ENCODE data around the gene SRSF9. TPM values are rescaled to one million over a fixed set of nuclear protein-coding genes. Genes with fewer than 3 reads are reported as not detected.

Gene SRSF9
- total RNA-seq, 1 experiment from 2014 or later: 158 TPM

GRCh38 chr12:120421701-120422100 lies 47.8 kb downstream of the SRSF9 start:
- Histone ChIP-seq H3K4me1 (ENCODE audit: low read length) (no peaks in the 10 kb centered on the region), H2AFZ (ENCODE audit: low read length) (no peak overlapping the region), H4K20me1 (ENCODE audit: insufficient read depth, low read depth, low read length) (no peaks in the 10 kb centered on the region), H3K9ac (ENCODE audit: low read length) (no peak overlapping the region), H3K9me2 (replicated peaks; ENCODE audit: insufficient read depth, low read length) (no peaks in the 10 kb centered on the region), H3K27ac (ENCODE audit: low read length) (no peak overlapping the region), H3K27me3 (ENCODE audit: low read length) (no peaks in the 10 kb centered on the region), H3K36me3 (ENCODE audit: insufficient read depth, low read length) (no peaks in the 10 kb centered on the region), H3K4me3 (ENCODE audit: low read length) (no peak overlapping the region), H3K4me2 (ENCODE audit: low read depth, low read length, poor library complexity, severe bottlenecking) (no peak overlapping the region), H3K9me3 (ENCODE audit: low read length) (no peaks in the 10 kb centered on the region), H3K79me2 (ENCODE audit: low read length) (no peaks in the 10 kb centered on the region)
- no peak for DNase-seq

GRCh38 chr12:120417917-120418580 lies 51.5 kb downstream of the SRSF9 start:
- no peaks in the 10 kb centered on the region for H3K9me3 ChIP-seq (ENCODE audit: low read length)
- no peaks in the 10 kb centered on the region for H3K9me2 ChIP-seq (replicated peaks; ENCODE audit: insufficient read depth, low read length)
- no peak overlapping the region for H3K4me3 ChIP-seq (ENCODE audit: low read length)
- H3K79me2 ChIP-seq (ENCODE audit: low read length): no peaks in the 10 kb centered on the region
- H3K4me2 ChIP-seq (ENCODE audit: low read depth, low read length, poor library complexity, severe bottlenecking): no peak overlapping the region
- no peak for DNase-seq
- H2AFZ ChIP-seq (ENCODE audit: low read length): no peak overlapping the region
- no peaks in the 10 kb centered on the region for H3K36me3 ChIP-seq (ENCODE audit: insufficient read depth, low read length)
- H3K4me1 ChIP-seq (ENCODE audit: low read length): no peaks in the 10 kb centered on the region
- H3K9ac ChIP-seq (ENCODE audit: low read length): no peak overlapping the region
- no peak overlapping the region for H3K27ac ChIP-seq (ENCODE audit: low read length)
- no peaks in the 10 kb centered on the region for H3K27me3 ChIP-seq (ENCODE audit: low read length)
- H4K20me1 ChIP-seq (ENCODE audit: insufficient read depth, low read depth, low read length): no peaks in the 10 kb centered on the region

DNA sequence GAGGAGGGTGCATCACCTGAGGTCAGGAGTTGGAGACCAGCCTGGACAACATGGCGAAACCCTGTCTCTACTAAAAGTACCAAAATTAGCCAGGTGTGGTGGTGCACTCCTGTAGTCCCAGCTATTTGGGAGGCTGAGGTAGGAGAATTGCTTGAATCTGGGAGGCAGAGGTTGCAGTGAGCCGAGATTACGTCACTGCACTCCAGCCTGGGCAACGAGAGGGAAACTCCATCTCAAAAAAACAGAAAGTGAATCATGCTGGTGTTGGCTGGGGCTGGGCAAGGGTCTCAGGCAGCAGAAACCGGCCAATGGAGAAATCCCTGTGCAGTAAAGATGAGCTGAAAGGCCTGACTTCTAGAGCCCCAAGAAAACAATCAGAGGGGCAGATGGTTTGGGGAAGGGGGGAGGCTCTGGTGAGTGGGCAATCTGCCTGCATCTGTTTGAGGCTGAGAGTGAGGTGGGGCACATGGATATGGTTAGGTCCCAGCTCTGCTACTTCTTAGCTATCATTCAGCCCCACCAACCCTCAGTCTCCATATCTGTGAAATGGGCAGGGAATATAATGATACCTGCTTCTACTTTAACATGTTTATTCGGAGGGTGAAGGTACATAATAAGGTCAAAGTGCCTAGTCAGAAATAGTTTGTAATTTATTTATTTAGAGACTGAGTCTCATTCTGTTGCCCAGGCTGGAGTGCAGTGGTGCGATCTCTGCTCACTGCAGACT lies 52.9 kb downstream of the SRSF9 start:
- no peak overlapping the region for H3K9ac ChIP-seq (ENCODE audit: low read length)
- H3K9me2 ChIP-seq (replicated peaks; ENCODE audit: insufficient read depth, low read length): no peaks in the 10 kb centered on the region
- no peaks in the 10 kb centered on the region for H4K20me1 ChIP-seq (ENCODE audit: insufficient read depth, low read depth, low read length)
- no peak overlapping the region for H3K4me3 ChIP-seq (ENCODE audit: low read length)
- H3K27ac ChIP-seq (ENCODE audit: low read length): no peak overlapping the region
- H3K4me1 ChIP-seq (ENCODE audit: low read length): peaks cover 5% of the 10 kb centered on the region
- H3K36me3 ChIP-seq (ENCODE audit: insufficient read depth, low read length): no peaks in the 10 kb centered on the region
- H3K79me2 ChIP-seq (ENCODE audit: low read length): no peaks in the 10 kb centered on the region
- H3K4me2 ChIP-seq (ENCODE audit: low read depth, low read length, poor library complexity, severe bottlenecking): no peak overlapping the region
- no peak overlapping the region for H2AFZ ChIP-seq (ENCODE audit: low read length)
- no peak for DNase-seq
- H3K9me3 ChIP-seq (ENCODE audit: low read length): no peaks in the 10 kb centered on the region
- no peaks in the 10 kb centered on the region for H3K27me3 ChIP-seq (ENCODE audit: low read length)

DNA sequence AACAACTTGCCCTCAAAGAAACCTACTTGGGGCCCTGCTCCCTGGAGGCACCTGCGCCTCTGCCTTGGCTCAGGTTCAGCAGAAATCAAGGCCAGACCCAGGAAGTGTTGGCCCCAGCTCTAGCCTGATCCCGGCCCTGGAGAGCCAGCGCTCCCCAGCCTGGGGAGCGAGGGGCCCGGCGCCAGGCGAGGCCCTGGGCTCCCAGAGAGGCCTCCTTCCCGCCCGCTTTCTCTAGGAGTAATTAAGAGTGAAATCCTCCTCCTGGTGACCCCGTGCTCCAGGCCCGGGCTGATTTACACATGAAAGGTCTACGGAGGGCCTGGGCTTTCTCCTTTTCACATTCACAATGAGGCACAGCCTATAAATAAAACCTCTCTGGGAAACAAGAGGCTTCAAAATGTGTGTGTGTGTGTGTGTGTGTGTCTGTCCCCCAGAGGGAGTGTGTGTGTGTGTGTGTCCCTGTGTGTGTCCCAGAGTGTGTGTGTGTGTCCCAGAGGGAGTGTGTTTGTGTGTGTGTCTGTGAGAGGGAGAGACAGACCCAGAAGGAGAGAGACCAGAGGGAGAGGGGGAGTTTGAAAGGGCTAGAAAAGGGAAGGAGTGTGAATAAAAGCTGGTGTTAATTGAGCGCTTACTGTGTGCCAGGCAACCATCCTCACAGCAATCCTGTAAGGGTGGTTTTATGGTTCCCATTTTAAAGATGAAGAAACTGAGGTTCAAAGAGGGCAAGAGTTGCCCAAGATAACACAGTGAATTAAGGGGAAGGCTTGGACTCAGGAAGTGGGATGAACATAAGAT lies 55.5 kb downstream of the SRSF9 start:
- H2AFZ ChIP-seq (ENCODE audit: low read length): no peak overlapping the region
- no peaks in the 10 kb centered on the region for H3K79me2 ChIP-seq (ENCODE audit: low read length)
- H3K9me3 ChIP-seq (ENCODE audit: low read length): no peaks in the 10 kb centered on the region
- no peak overlapping the region for H3K4me3 ChIP-seq (ENCODE audit: low read length)
- H3K4me2 ChIP-seq (ENCODE audit: low read depth, low read length, poor library complexity, severe bottlenecking): no peak overlapping the region
- H3K27me3 ChIP-seq (ENCODE audit: low read length): no peaks in the 10 kb centered on the region
- no peaks in the 10 kb centered on the region for H3K36me3 ChIP-seq (ENCODE audit: insufficient read depth, low read length)
- H3K9me2 ChIP-seq (replicated peaks; ENCODE audit: insufficient read depth, low read length): no peaks in the 10 kb centered on the region
- H3K9ac ChIP-seq (ENCODE audit: low read length): no peak overlapping the region
- H4K20me1 ChIP-seq (ENCODE audit: insufficient read depth, low read depth, low read length): no peaks in the 10 kb centered on the region
- H3K27ac ChIP-seq (ENCODE audit: low read length): no peak overlapping the region
- peaks cover 5% of the 10 kb centered on the region for H3K4me1 ChIP-seq (ENCODE audit: low read length)
- DNase-seq: no peak

GRCh38 chr12:120412421-120412820 lies 57.1 kb downstream of the SRSF9 start:
- H3K9me3 ChIP-seq (ENCODE audit: low read length): no peaks in the 10 kb centered on the region
- H3K9me2 ChIP-seq (replicated peaks; ENCODE audit: insufficient read depth, low read length): no peaks in the 10 kb centered on the region
- no peak overlapping the region for H3K4me2 ChIP-seq (ENCODE audit: low read depth, low read length, poor library complexity, severe bottlenecking)
- no peaks in the 10 kb centered on the region for H3K27me3 ChIP-seq (ENCODE audit: low read length)
- peaks cover 5% of the 10 kb centered on the region for H3K4me1 ChIP-seq (ENCODE audit: low read length)
- H3K4me3 ChIP-seq (ENCODE audit: low read length): no peak overlapping the region
- no peak overlapping the region for H3K9ac ChIP-seq (ENCODE audit: low read length)
- H3K27ac ChIP-seq (ENCODE audit: low read length): no peak overlapping the region
- no peak overlapping the region for H2AFZ ChIP-seq (ENCODE audit: low read length)
- H3K36me3 ChIP-seq (ENCODE audit: insufficient read depth, low read length): no peaks in the 10 kb centered on the region
- H4K20me1 ChIP-seq (ENCODE audit: insufficient read depth, low read depth, low read length): no peaks in the 10 kb centered on the region
- H3K79me2 ChIP-seq (ENCODE audit: low read length): no peaks in the 10 kb centered on the region
- DNase-seq: peak; percentile 60

Small RNA genes within 50 kb of the gene (small RNA-seq; reads per million reads assigned to genes)
- gene RF00019: not detected

Other genes with a start within 250 kb of the SRSF9 start
- gene PXN, start 204.0 kb downstream of the SRSF9 start, total RNA-seq (2014; rRNA removed; shearing (Covaris generic); ENCODE audit: low replicate concordance): 1.9 and 2.5 TPM in 2 replicates
- under 0.01 TPM in 2 replicates for gene RNU4-2, start 177.8 kb downstream of the SRSF9 start, total RNA-seq (2014; rRNA removed; shearing (Covaris generic); ENCODE audit: low replicate concordance)
- under 0.01 TPM in 2 replicates for gene RNU4-1, start 176.5 kb downstream of the SRSF9 start, total RNA-seq (2014; rRNA removed; shearing (Covaris generic); ENCODE audit: low replicate concordance)
- gene SIRT4, start 167.4 kb downstream of the SRSF9 start, total RNA-seq (2014; rRNA removed; shearing (Covaris generic); ENCODE audit: low replicate concordance): 0.54 and 0.67 TPM in 2 replicates
- gene PLA2G1B, start 142.0 kb downstream of the SRSF9 start, total RNA-seq (2014; rRNA removed; shearing (Covaris generic); ENCODE audit: low replicate concordance): not detected in 2 replicates
- gene MSI1, start 100.6 kb downstream of the SRSF9 start, total RNA-seq (2014; rRNA removed; shearing (Covaris generic); ENCODE audit: low replicate concordance): not detected in 2 replicates
- 542 and 565 TPM in 2 replicates for gene COX6A1, start 31.6 kb downstream of the SRSF9 start, total RNA-seq (2014; rRNA removed; shearing (Covaris generic); ENCODE audit: low replicate concordance)
- 15.6 and 26.1 TPM in 2 replicates for gene TRIAP1, start 23.4 kb downstream of the SRSF9 start, total RNA-seq (2014; rRNA removed; shearing (Covaris generic); ENCODE audit: low replicate concordance)
- gene GATC, start 23.3 kb downstream of the SRSF9 start, total RNA-seq (2014; rRNA removed; shearing (Covaris generic); ENCODE audit: low replicate concordance): 18.7 and 21.9 TPM in 2 replicates
- gene DYNLL1, start 26.4 kb upstream of the SRSF9 start, total RNA-seq (2014; rRNA removed; shearing (Covaris generic); ENCODE audit: low replicate concordance): 237 and 308 TPM in 2 replicates
- gene COQ5, start 59.4 kb upstream of the SRSF9 start, total RNA-seq (2014; rRNA removed; shearing (Covaris generic); ENCODE audit: low replicate concordance): 26.3 and 31.5 TPM in 2 replicates
- gene RNF10, start 64.6 kb upstream of the SRSF9 start, total RNA-seq (2014; rRNA removed; shearing (Covaris generic); ENCODE audit: low replicate concordance): 59.8 and 65.5 TPM in 2 replicates
- gene POP5, start 111.7 kb upstream of the SRSF9 start, total RNA-seq (2014; rRNA removed; shearing (Covaris generic); ENCODE audit: low replicate concordance): 69.1 and 72.9 TPM in 2 replicates
- gene CABP1, start 170.9 kb upstream of the SRSF9 start, total RNA-seq (2014; rRNA removed; shearing (Covaris generic); ENCODE audit: low replicate concordance): not detected in 2 replicates
- gene MLEC, start 217.4 kb upstream of the SRSF9 start, total RNA-seq (2014; rRNA removed; shearing (Covaris generic); ENCODE audit: low replicate concordance): 80.8 and 88.3 TPM in 2 replicates
- gene UNC119B, start 240.7 kb upstream of the SRSF9 start, total RNA-seq (2014; rRNA removed; shearing (Covaris generic); ENCODE audit: low replicate concordance): 19.7 and 28.8 TPM in 2 replicates